Ovary (tissue), 9 donors: ENCODE measurements around the gene NTN5. TPM values are rescaled to one million over a fixed set of nuclear protein-coding genes. Genes with fewer than 3 reads are reported as not detected.

Experiments
- DNase-seq, 5 donors: peaks; one replicate each; pipeline ENCODE4 v3.0.0-alpha.2; 2019 to 2020
- H3K27ac ChIP-seq, 2 donors: fragments of 200-600 bp; one replicate each; pipeline versions ENCODE4 v1.5.1 to v1.8.0; 2019 to 2022
- H3K27me3 ChIP-seq: fragments of 200-600 bp; one replicate; pipeline ENCODE4 v1.8.0; 2022
- H3K36me3 ChIP-seq: fragments of 200-600 bp; sonication (generic); one replicate; pipeline ENCODE4 v1.5.1; 2019
- H3K4me1 ChIP-seq: one replicate; pipeline ENCODE4 v1.8.1; 2013; ENCODE audit warnings: mild to moderate bottlenecking, moderate library complexity; ENCODE audit not compliant: insufficient read depth
- H3K4me3 ChIP-seq: fragments of 200-600 bp; sonication (generic); one replicate; pipeline ENCODE4 v1.5.1; 2017
- H3K9me3 ChIP-seq, 2 donors: fragments of 200-600 bp in 1 of 2; sonication (generic) in 1 of 2; one replicate each; pipeline versions ENCODE4 v1.5.1 to v1.8.1; 2013 to 2019; ENCODE audit warnings: mild to moderate bottlenecking in 1 of 2, moderate library complexity in 1 of 2
- EP300 ChIP-seq: sonication (generic); formaldehyde crosslinking; IDR thresholded peaks from one replicate; pipeline ENCODE4 v1.6.1; 2017; ENCODE audit warnings: antibody characterized with exemption
- POLR2A ChIP-seq: fragments of 450-650 bp; IDR thresholded peaks from one replicate; pipeline ENCODE4 v1.6.1; 2017; ENCODE audit warnings: antibody characterized with exemption, mild to moderate bottlenecking, moderate library complexity
- WGBS, 3 donors: extraction: QIAGEN DNeasy Blood & Tissue Kit in 1 of 3; methylation state at CpG; one replicate each; pipeline versions ENCODE4 v1.1.5 to v1.1.7; 2013 to 2017; 5-methylcytosine and 5-hydroxymethylcytosine counted together
- intact Hi-C, 4 donors: fragments of 100-400 bp; cut with DNase I; formaldehyde crosslinking; loops; one replicate each; pipeline versions ENCODE4 v1.11.0 to v1.15.1; 2022 to 2023
- polyA plus RNA-seq, 2 donors: library from polyadenylated mRNA; stranded (reverse); fragments of 200-250 nt in 1 of 2; fragments of 350-450 nt in 1 of 2; fragmentation: Illumina TruSeq in 1 of 2; extraction: RNeasy Lipid Tissue Mini Kit (QIAGEN cat#74804) in 1 of 2; gene quantifications; one replicate each; pipeline ENCODE4 v1.2.3, GENCODE V29; 2013 to 2014
- total RNA-seq, 7 donors: library from RNA; depleted of rRNA in 2 of 7; stranded (reverse); fragments of >200 nt in 2 of 7; fragmentation: NEBNext Ultra II Directional in 3 of 7; extraction: Animal tissue kit (Norgen Biotek cat#: 25700) in 3 of 7; gene quantifications; one replicate each; pipeline versions ENCODE4 v1.1.0 to v1.2.4, GENCODE V29; 2016 to 2023
- TF ChIP-seq, protein P1 (sequence below), 3 donors: fragments of 450-650 bp in 2 of 3; fragments of 200-600 bp in 1 of 3; IDR thresholded peaks; one replicate each; pipeline versions ENCODE4 v1.5.1 to v1.8.0; 2016 to 2022; ENCODE audit warnings: antibody characterized with exemption in 3 of 3, mild to moderate bottlenecking in 1 of 3
- donor health status: DM: no; HTN: no; CAD: no; lungs with moderate emphysema.
- donor health status: DM: no; HTN: no; CAD: no.
- donor health status: Bipolar disorder and iron deficiency.
- donor health status: DM: yes; HTN: yes; CAD: no.
- donor health status: DM: no; HTN: no; CAD: no.
- donor health status: DM: yes; HTN: yes; CAD: no.

Gene NTN5
- total and polyA plus RNA-seq, 9 donors = 0.23 to 3.8 (median 2.0) TPM

DNA sequence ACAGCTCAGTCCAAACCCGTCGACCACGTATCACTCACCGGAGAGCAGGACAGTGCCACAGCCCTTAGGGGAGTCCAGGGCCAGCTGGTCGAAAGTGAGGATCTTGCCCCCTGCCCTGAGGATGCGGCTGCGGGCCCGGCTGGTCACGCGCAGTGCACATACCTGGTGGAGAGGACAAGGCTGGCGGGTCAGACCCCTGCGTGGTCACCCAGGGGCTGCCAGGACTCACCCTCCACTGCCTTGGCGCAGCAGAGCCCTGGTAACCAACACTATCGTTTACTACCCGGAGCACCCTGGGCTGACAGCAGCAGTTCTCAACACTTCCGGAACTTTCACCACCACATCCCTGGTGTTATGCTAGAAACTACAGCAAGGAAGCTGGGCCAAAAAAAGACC, 56.8 kb downstream of the NTN5 start:
- intact Hi-C loops = loop anchor here in 2 of 4 donors (10.0 kb wide), 2 partner anchors 131 to 291 kb away; partner anchors contain the start of gene EMP3 (in 1 of the 2)
- WGBS, 3 donors = 69 to 77% (median 73%) methylated on average over 8 to 16 of the region's 16 CpGs
- Histone ChIP-seq H3K27ac (no peak overlapping the region), H3K9me3 (no peaks in the 10 kb centered on the region), H3K4me1 (peaks cover 4% of the 10 kb centered on the region), H3K36me3 (no peaks in the 10 kb centered on the region), H3K27me3 (no peaks in the 10 kb centered on the region), H3K4me3 (no peak overlapping the region)
- TF ChIP-seq EP300 (no peak), POLR2A (no peak)
- TF ChIP-seq, protein P1, sequence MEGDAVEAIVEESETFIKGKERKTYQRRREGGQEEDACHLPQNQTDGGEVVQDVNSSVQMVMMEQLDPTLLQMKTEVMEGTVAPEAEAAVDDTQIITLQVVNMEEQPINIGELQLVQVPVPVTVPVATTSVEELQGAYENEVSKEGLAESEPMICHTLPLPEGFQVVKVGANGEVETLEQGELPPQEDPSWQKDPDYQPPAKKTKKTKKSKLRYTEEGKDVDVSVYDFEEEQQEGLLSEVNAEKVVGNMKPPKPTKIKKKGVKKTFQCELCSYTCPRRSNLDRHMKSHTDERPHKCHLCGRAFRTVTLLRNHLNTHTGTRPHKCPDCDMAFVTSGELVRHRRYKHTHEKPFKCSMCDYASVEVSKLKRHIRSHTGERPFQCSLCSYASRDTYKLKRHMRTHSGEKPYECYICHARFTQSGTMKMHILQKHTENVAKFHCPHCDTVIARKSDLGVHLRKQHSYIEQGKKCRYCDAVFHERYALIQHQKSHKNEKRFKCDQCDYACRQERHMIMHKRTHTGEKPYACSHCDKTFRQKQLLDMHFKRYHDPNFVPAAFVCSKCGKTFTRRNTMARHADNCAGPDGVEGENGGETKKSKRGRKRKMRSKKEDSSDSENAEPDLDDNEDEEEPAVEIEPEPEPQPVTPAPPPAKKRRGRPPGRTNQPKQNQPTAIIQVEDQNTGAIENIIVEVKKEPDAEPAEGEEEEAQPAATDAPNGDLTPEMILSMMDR (IDR thresholded peaks at IDR 0.05) = no peak
- peak in 1 of 5 donors; percentile 47 for DNase-seq

- peak in 1 of 5 donors; percentile 40 for DNase-seq
- no peaks in the 10 kb centered on the region for H3K9me3 ChIP-seq
- H3K4me1 ChIP-seq = peaks cover 4% of the 10 kb centered on the region
- H3K27me3 ChIP-seq = no peaks in the 10 kb centered on the region
- TF ChIP-seq, protein P1 (IDR thresholded peaks at IDR 0.05) = no peak
- TF ChIP-seq POLR2A = no peak
- no peak for TF ChIP-seq EP300
- 55 to 66% (median 62%) methylated on average over 19 of the region's 19 CpGs for WGBS, 3 donors
- H3K4me3 ChIP-seq = no peak overlapping the region
- intact Hi-C loops = loop anchor here in 2 of 4 donors (10.0 kb wide), 2 partner anchors 131 to 291 kb away; partner anchors contain the start of gene EMP3 (in 1 of the 2)
- H3K36me3 ChIP-seq = no peaks in the 10 kb centered on the region
- no peak overlapping the region for H3K27ac ChIP-seq
These were observed 57.4 kb downstream of the NTN5 start for GRCh38 chr19:48615231-48616040.

DNA sequence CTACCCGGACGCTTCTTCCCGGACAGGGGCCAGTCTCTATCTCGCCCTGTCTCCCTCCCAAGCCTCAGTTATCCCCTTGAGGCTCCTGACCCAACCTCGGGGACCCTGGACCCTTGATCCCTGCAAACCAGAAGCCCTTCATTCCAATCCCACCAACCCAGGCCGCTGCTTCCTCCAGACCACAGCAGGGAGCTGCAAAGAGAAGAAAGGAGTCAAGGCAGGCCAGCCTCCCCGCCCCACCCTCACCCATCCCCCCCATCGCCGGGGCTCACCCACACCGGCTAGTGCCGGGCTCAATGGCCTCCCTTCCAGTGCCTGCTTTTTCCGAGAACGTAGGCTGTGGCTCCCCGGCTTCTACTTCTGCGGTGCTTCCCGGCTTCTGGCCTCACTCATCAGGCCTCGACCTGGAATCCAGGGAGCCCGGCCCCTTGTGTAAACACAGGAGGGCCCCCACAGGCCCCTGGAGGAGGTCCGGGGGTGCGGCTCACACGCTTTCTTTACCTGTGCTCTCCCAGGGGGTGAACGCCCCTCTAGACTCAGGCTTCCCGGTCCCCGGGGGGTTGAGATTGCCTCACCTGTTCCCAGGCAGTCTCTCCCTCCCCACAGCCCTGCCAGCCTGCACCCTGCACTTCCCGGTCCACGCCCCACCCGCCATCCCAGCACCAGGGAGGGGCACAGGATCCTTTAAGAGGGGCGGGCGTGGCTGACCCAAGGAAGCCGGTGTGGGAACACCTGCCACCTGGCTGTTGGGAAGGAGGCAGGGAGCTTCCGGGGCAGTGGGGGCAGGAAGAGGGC, 58.2 kb downstream of the NTN5 start, which contains the start of gene FAM83E:
Gene FAM83E, minus strand, starts transcription at position 641 of the 795 bp plus-strand sequence. CDS start 1,704 bp downstream, outside the sequence.
- no peak within 1 kb of the TSS for H3K4me3 ChIP-seq
- H3K4me1 ChIP-seq = peaks cover 4% of the 10 kb centered on the region
- H3K27ac ChIP-seq = no peak within 1 kb of the TSS
- DNase-seq = peak in 3 of 5 donors; percentile 42 to 53 (median 53)
- intact Hi-C loops = loop anchor here in 2 of 4 donors (10.0 kb wide), 2 partner anchors 130 to 290 kb away; partner anchors contain the start of gene EMP3 (in 1 of the 2)
- 38 to 47% (median 38%) methylated on average over 29 to 31 of the region's 31 CpGs for WGBS, 3 donors
- H3K27me3 ChIP-seq = no peaks in the 10 kb centered on the region
- H3K9me3 ChIP-seq = no peaks in the 10 kb centered on the region
- TF ChIP-seq, protein P1 (IDR thresholded peaks at IDR 0.05) = no peak
- TF ChIP-seq EP300 (no peak), POLR2A (no peak)
- H3K36me3 ChIP-seq = no peaks in the 10 kb centered on the region

GRCh38 chr19:48613852-48614435, 58.9 kb downstream of the NTN5 start:
- Histone ChIP-seq H3K27ac (no peak overlapping the region), H3K4me1 (peaks cover 4% of the 10 kb centered on the region), H3K9me3 (no peaks in the 10 kb centered on the region), H3K4me3 (no peak overlapping the region), H3K27me3 (no peaks in the 10 kb centered on the region), H3K36me3 (no peaks in the 10 kb centered on the region)
- no peak for DNase-seq
- intact Hi-C loops = loop anchor here in 2 of 4 donors (10.0 kb wide), 2 partner anchors 129 to 289 kb away; partner anchors contain the start of gene EMP3 (in 1 of the 2)
- TF ChIP-seq EP300 (no peak), POLR2A (no peak)
- TF ChIP-seq, protein P1 (IDR thresholded peaks at IDR 0.05) = no peak
- 42 to 50% (median 45%) methylated on average over 13 of the region's 13 CpGs for WGBS, 3 donors
